Activated CD8-positive, alpha-beta memory T cell treated with anti-CD3 and anti-CD28 coated beads for 1 hour (primary cell): ENCODE results near the gene TCN2.
"Not testable (repeated sequence)": the region's sequence is repeated elsewhere in the genome, so short reads cannot be mapped to it uniquely, and the experiment has no call there.

Experiments used
- DNase-seq, 2 donors: peaks; one replicate each; pipeline ENCODE4 v3.0.0-alpha.2; 2020; ENCODE audit warnings: low read depth in 1 of 2; ENCODE audit errors: extremely low read depth in 1 of 2

Gene TCN2

GRCh38 chr22:30606455-30607299 lies at the start of gene TCN2:
Gene TCN2, plus strand, starts transcription at chr22:30607174. Its CDS starts 158 bp downstream, at chr22:30607332.
- no peak for DNase-seq

DNA sequence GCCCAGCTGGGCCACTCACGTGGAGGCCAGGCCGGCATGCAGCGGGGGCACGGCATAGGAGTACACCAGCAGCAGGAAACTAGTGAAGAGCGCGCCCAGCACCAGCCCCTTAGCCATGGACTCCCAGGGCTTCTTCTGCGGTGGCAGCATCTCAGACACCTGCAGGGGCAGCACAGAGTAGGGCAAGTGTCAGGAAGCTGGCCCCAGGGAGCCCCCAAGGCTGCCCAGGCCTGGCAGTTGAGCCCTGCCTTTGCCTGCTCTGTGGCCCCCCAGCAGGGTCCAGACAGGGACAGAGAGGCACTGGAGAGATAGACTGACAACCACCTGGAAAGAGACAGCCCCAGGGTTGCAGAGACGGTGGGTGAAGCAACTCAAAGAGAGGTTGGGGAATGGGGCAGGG lies 49.7 kb upstream of the TCN2 start:
- DNase-seq: no peak

DNA sequence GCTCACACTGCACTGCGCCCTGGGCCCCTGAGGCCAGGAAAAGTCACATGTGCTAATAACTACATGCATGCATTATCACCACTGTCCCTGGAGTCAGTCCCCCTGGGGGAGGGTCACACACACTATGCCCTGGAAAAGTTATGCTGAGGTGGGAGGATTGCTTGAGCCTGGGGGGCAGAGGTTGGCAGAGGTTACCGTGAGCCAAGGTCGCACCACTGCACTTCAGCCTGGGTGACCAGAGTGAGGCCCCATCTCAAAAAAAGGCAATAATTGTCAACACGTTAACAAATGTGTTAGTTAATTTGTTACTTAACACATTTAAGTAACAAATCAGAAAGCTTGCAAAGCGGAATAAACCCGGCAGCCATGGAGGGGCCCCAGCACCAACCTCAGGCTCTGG lies 47.1 kb upstream of the TCN2 start:
- no peak for DNase-seq

- not testable (repeated sequence) for DNase-seq
These were observed 46.3 kb upstream of the TCN2 start for GRCh38 chr22:30560643-30561202.

GRCh38 chr22:30561402-30562189 lies 45.4 kb upstream of the TCN2 start:
- no peak for DNase-seq

DNA sequence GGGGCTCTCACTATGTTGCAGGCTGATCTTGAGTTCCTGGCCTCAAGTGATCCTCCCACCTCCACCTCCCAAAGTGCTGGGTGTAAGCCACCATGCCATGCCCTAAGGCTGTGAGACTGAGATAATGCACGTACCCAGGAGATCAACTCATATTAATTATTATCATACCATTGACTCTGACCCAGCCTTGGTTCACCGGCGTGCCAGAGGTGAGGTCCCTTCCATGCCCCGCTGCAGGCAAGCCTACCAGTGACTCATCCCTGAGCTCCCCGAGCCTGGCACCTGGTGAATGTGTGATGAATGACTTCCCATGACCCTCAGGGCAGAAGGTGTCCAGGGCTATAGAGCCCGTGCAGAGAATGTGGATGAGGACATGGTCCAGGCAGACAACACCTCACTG lies 44.6 kb upstream of the TCN2 start:
- no peak for DNase-seq

GRCh38 chr22:30564045-30564760 lies 42.8 kb upstream of the TCN2 start:
- no peak for DNase-seq

- DNase-seq: no peak
These were observed 42.2 kb upstream of the TCN2 start for GRCh38 chr22:30564761-30565119.

DNA sequence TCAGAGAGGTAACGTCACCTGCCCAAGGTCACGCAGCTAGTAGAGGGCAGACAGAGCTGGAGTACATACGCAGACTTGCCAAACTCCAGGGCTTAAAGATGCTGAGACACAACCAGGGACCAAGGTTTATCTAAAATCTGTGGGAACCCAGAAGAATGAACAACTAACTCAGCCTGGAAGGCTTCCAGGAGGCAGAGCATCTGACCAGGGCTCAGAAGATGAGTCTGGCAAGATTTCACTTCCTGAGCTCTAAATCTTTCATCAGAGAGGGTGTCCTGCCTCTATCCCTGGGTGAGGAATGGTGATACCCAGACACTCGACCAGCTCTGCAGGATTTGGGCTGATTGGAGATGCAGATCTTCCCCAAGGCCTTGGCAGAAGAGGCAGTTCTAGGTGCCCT lies 41.6 kb upstream of the TCN2 start:
- DNase-seq: no peak

GRCh38 chr22:30566125-30566524 lies 40.8 kb upstream of the TCN2 start:
- DNase-seq: no peak

DNA sequence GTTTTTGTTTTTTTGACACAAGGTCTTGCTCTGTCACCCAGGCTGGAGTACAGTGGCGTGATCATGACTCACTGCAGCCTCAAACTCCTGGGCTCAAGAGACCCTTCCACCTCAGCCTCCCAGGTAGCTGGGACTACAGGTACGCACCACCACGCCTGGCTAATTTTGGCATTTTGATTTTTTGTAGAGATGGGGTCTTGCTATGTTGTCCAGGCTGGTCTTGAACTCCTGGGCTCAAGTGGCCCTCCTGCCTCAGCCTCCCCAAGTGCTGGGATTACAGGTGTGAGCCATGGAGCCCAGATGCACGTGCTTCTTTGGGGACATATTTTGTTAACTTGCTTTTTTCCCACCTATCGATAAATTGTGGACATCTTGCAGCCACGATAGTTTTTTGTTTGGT lies 39.7 kb upstream of the TCN2 start:
- not testable (repeated sequence) for DNase-seq

GRCh38 chr22:30568137-30568805 lies 38.7 kb upstream of the TCN2 start:
- no peak for DNase-seq

- DNase-seq: no peak
These were observed 37.2 kb upstream of the TCN2 start for GRCh38 chr22:30569674-30570202.

DNA sequence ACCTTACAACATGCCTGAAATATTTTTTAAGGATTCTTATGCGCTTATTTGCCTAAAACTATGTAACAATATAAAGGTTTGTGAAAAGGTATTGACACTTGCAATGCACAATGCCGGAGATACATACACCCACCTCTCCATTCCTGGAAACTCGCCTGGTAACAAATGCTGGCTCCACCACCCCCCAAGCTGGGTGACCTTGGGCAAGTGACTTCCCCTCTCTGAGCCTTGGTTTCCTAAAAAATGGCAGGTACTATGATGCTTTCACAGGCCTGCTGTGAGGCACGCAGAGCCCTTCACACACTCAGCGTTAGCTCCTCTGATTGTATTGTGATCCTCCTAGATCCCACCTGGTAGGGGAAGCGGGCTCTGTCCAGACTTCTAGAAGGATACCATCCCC lies 34.8 kb upstream of the TCN2 start:
- no peak for DNase-seq

GRCh38 chr22:30572840-30573593 lies 34.0 kb upstream of the TCN2 start:
- no peak for DNase-seq

- no peak for DNase-seq
These were observed 33.3 kb upstream of the TCN2 start for GRCh38 chr22:30573594-30574094.

DNA sequence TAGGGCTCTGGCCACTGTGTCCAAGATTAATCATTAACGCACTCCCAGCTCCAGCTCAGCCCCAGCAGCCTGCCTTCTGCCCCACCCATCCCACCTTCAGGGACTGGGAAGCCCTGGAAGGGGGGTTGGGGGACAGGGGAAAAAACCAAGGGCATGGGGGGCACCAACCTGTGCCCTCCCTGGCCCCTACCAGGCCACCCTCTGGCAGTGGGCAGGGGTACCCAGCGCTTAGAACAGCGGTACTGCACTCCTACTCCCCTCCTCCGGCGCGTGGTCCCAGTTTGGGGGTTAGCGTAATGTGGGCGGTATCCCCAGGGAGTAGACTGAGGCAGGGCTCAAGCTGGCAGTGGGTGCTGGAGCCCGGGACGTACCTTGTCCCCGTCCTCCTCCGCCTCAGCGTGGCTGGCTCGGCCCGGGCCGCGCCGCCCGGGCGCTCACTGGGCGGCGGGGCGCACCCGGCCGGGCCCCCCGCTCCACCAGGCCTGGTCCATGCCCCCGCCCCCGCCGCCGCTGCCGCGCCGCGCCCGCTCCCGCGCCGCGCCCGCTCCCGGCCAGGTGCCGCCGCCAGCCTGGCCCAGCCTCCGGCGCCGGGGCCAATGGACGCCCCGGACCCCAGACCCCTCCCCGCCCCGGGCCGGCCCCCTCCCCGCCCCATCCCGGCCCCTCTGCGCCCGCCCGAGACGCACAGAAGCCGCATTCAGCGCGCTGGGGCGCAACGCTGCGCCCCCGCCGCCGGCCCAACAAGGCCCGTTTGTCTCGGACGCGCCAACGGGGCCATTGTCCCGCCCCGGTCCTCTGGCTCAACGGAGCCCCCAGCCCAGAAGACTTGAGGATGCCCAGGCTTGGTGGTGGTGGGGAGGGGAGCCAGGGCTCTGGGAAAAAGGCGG lies 32.6 kb upstream of the TCN2 start, which contains the start of gene GAL3ST1:
Gene GAL3ST1, minus strand, starts transcription at position 571 of the 887 bp plus-strand sequence. CDS start 17,273 bp downstream, outside the sequence.
- DNase-seq: no peak

DNA sequence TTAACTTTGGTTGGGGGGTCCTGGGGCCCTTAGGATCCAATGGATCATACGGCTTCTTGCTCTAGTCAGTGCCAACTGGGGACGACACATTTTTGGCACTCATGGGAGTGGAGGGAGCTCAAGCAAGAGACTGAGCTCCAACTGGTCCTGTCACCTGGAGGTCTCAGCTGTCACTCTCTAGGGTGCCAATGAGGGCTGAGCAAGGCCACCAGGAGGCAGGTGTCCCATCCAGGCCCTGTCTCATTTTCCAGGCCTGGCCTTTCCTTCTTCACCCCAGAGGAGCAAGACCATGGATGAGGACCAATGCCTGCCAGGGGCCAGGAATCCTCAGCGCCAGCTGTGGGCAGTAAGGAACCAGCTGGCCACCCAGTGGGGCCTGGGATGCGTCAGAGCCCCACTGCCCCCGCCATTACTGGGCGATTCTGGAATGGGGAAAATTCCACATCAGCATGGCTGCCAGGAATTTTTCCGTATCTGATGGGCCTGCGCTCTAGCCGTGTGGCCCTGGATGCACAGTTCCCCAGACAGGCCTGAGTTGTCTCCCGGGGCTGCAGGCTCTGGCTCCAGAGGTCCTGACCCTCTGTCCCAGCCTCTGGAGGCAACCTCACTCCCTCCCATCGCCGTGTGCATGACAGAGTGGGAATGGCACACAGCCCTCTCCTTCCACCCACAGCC lies 31.8 kb upstream of the TCN2 start:
- no peak for DNase-seq
